GM23338 (cell line): Measurements from ENCODE around the gene ZBTB20. TPM values are rescaled to one million over a fixed set of nuclear protein-coding genes. Genes with fewer than 3 reads are reported as not detected.

Source experiments
- ATAC-seq: fragments of 200-7000 bp; cut with Tn5 transposase; 3 replicates; pipeline ENCODE4 v1.9.1; 2020
- DNase-seq: peaks from one replicate; pipeline ENCODE4 v3.0.0-alpha.2; 2015; ENCODE audit warnings: low spot score
- H2AFZ ChIP-seq: fragments of 200-600 bp; sonication (generic); 2 replicates; pipeline ENCODE4 v1.8.0; 2016; ENCODE audit warnings: antibody characterized with exemption, mild to moderate bottlenecking, moderate library complexity
- H3F3A ChIP-seq: fragments of 200-600 bp; sonication (generic); replicated peaks from 2 replicates; pipeline ENCODE4 v1.8.0; 2017; ENCODE audit warnings: antibody characterized with exemption, mixed run types, low read depth
- H3K27ac ChIP-seq: fragments of 200-600 bp; sonication (generic); 2 replicates; pipeline ENCODE4 v1.6.1; 2016; ENCODE audit warnings: low read depth
- H3K27me3 ChIP-seq: fragments of 200-600 bp; sonication (generic); 2 replicates; pipeline ENCODE4 v1.8.0; 2016; ENCODE audit warnings: mild to moderate bottlenecking, mixed run types, moderate library complexity; ENCODE audit not compliant: insufficient read depth
- H3K36me3 ChIP-seq: fragments of 200-600 bp; sonication (generic); 2 replicates; pipeline ENCODE4 v1.8.0; 2016; ENCODE audit warnings: mild to moderate bottlenecking; ENCODE audit not compliant: insufficient read depth
- H3K4me1 ChIP-seq: fragments of 200-600 bp; sonication (generic); 2 replicates; pipeline ENCODE4 v1.8.0; 2016; ENCODE audit warnings: mild to moderate bottlenecking, moderate library complexity; ENCODE audit not compliant: insufficient read depth
- H3K4me2 ChIP-seq: fragments of 200-600 bp; sonication (generic); 2 replicates; pipeline ENCODE4 v1.7.1; 2017; ENCODE audit warnings: mixed run types
- H3K4me3 ChIP-seq: fragments of 200-600 bp; sonication (generic); 2 replicates; pipeline ENCODE4 v1.6.1; 2016; ENCODE audit warnings: mixed run types
- H3K79me2 ChIP-seq: fragments of 200-600 bp; sonication (generic); replicated peaks from 2 replicates; pipeline ENCODE4 v1.8.0; 2017; ENCODE audit warnings: mild to moderate bottlenecking; ENCODE audit not compliant: insufficient read depth
- H3K9me2 ChIP-seq: fragments of 200-600 bp; sonication (generic); 2 replicates; pipeline ENCODE4 v1.8.0; 2017; ENCODE audit not compliant: insufficient read depth
- H4K20me1 ChIP-seq: fragments of 200-600 bp; sonication (generic); replicated peaks from 2 replicates; pipeline ENCODE4 v1.8.0; 2017; ENCODE audit warnings: mild to moderate bottlenecking; ENCODE audit not compliant: insufficient read depth
- H3K27ac Mint-ChIP-seq: 2 replicates; pipeline ENCODE4 v1.8.0; 2020; ENCODE audit warnings: inconsistent platforms, mild to moderate bottlenecking, moderate library complexity, mixed read lengths
- H3K27me3 Mint-ChIP-seq: 3 replicates; pipeline ENCODE4 v1.8.0; 2022; ENCODE audit warnings: low read depth, mild to moderate bottlenecking, moderate library complexity, mixed read lengths, inconsistent platforms; ENCODE audit not compliant: insufficient read depth, poor library complexity
- H3K36me3 Mint-ChIP-seq: 3 replicates; pipeline ENCODE4 v1.8.0; 2021; ENCODE audit warnings: low read depth, mild to moderate bottlenecking, inconsistent platforms, moderate library complexity, mixed read lengths
- H3K4me1 Mint-ChIP-seq: 3 replicates; pipeline ENCODE4 v1.8.0; 2020; ENCODE audit warnings: mild to moderate bottlenecking, inconsistent platforms, mixed read lengths
- H3K4me3 Mint-ChIP-seq: 3 replicates; pipeline ENCODE4 v1.8.0; 2021; ENCODE audit warnings: moderate library complexity, mild to moderate bottlenecking, inconsistent platforms, mixed read lengths
- H3K9me3 Mint-ChIP-seq: 3 replicates; pipeline ENCODE4 v1.8.0; 2020; ENCODE audit warnings: moderate library complexity, mild to moderate bottlenecking, inconsistent platforms, mixed read lengths
- EZH2 ChIP-seq: fragments of 200-600 bp; sonication (generic); IDR thresholded peaks from one replicate; pipeline ENCODE4 v1.8.0; 2017; ENCODE audit warnings: antibody characterized with exemption, mild to moderate bottlenecking, low read depth; ENCODE audit not compliant: unreplicated experiment
- EZH2phosphoT487 ChIP-seq: fragments of 200-600 bp; sonication (generic); IDR thresholded peaks from one replicate; pipeline ENCODE4 v1.8.1; 2018; ENCODE audit warnings: antibody characterized with exemption; ENCODE audit not compliant: unreplicated experiment
- JUNB ChIP-seq: IDR thresholded peaks from one replicate; pipeline ENCODE4 v1.6.1; 2016; ENCODE audit warnings: antibody characterized with exemption; ENCODE audit not compliant: unreplicated experiment
- POLR2AphosphoS5 ChIP-seq: IDR thresholded peaks from 2 replicates; pipeline ENCODE4 v1.6.1; 2016; ENCODE audit warnings: antibody characterized with exemption, low read depth
- ZNF114 ChIP-seq: fragments of 250-450 bp; sonication (Bioruptor Pico); IDR thresholded peaks from 2 replicates; pipeline ENCODE4 v1.5.0; 2020; ENCODE audit warnings: mild to moderate bottlenecking, moderate library complexity
- ZNF462 ChIP-seq: fragments of 250-450 bp; sonication (Bioruptor Pico); IDR thresholded peaks from 2 replicates; pipeline ENCODE4 v1.5.0; 2020; ENCODE audit warnings: mild to moderate bottlenecking, moderate library complexity
- polyA plus RNA-seq: library from polyadenylated mRNA; unstranded; fragments of >200 nt; fragmentation: Nextera tagmentation; extraction: Ambion mirVana; gene quantifications from 2 replicates; pipeline ENCODE4 v1.2.1, GENCODE V29; 2016
- total RNA-seq: library from RNA; depleted of rRNA; stranded (reverse); fragments of >200 nt; shearing (Covaris generic); gene quantifications from 2 replicates; pipeline ENCODE4 v1.2.3, GENCODE V29; 2014
- TF ChIP-seq, protein P1 (sequence below): IDR thresholded peaks from one replicate; pipeline ENCODE4 v1.6.1; 2018; ENCODE audit warnings: antibody characterized with exemption; ENCODE audit not compliant: unreplicated experiment
- TF ChIP-seq, protein P2 (sequence below): IDR thresholded peaks from 2 replicates; pipeline ENCODE4 v1.6.1; 2016; ENCODE audit warnings: antibody characterized with exemption

The ZBTB20 gene
- total and polyA plus RNA-seq, 2 experiments from 2014 or later: 2.0 to 3.3 TPM

DNA sequence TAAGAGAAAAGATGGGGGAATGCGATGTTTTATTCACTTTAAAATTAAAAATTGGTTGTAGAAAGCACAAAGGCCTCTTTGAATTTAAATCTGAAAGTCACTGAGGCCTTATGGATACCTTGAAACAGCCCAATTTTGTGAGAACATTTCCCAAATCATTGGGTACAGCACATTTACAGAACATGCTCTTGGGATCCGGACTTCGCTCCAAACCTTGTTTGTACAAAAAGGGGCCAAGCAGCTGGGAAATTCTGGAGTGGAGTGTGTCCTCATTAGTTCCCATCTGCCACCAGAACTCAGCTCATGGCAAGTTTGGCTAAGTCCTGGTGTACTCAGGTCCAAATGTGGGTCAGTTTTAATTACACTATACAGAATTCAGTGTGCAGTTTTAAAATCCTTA lies 254.2 kb downstream of the ZBTB20 start:
- Mint-ChIP-seq H3K4me1 (no peaks in the 10 kb centered on the region; the same call in 2 of the 3 replicates), H3K36me3 (no peaks in the 10 kb centered on the region), H3K4me3 (no peak overlapping the region), H3K27me3 (no peaks in the 10 kb centered on the region), H3K27ac (no peak overlapping the region), H3K9me3 (no peaks in the 10 kb centered on the region)
- Histone ChIP-seq H3K9me2 (no peaks in the 10 kb centered on the region), H3K4me1 (no peaks in the 10 kb centered on the region), H4K20me1 (no peaks in the 10 kb centered on the region), H3K27ac (no peak overlapping the region), H3K4me3 (no peak overlapping the region), H3K79me2 (no peaks in the 10 kb centered on the region), H3K4me2 (no peak overlapping the region), H3K36me3 (no peaks in the 10 kb centered on the region), H3K27me3 (no peaks in the 10 kb centered on the region), H2AFZ (no peak overlapping the region), H3F3A (no peaks in the 10 kb centered on the region)
- DNase-seq (no peak), ATAC-seq (no peak)
- TF ChIP-seq JUNB: no peak
- TF ChIP-seq POLR2AphosphoS5: no peak
- TF ChIP-seq ZNF114 (CRISPR knock-in tag): no peak
- TF ChIP-seq, protein P1, sequence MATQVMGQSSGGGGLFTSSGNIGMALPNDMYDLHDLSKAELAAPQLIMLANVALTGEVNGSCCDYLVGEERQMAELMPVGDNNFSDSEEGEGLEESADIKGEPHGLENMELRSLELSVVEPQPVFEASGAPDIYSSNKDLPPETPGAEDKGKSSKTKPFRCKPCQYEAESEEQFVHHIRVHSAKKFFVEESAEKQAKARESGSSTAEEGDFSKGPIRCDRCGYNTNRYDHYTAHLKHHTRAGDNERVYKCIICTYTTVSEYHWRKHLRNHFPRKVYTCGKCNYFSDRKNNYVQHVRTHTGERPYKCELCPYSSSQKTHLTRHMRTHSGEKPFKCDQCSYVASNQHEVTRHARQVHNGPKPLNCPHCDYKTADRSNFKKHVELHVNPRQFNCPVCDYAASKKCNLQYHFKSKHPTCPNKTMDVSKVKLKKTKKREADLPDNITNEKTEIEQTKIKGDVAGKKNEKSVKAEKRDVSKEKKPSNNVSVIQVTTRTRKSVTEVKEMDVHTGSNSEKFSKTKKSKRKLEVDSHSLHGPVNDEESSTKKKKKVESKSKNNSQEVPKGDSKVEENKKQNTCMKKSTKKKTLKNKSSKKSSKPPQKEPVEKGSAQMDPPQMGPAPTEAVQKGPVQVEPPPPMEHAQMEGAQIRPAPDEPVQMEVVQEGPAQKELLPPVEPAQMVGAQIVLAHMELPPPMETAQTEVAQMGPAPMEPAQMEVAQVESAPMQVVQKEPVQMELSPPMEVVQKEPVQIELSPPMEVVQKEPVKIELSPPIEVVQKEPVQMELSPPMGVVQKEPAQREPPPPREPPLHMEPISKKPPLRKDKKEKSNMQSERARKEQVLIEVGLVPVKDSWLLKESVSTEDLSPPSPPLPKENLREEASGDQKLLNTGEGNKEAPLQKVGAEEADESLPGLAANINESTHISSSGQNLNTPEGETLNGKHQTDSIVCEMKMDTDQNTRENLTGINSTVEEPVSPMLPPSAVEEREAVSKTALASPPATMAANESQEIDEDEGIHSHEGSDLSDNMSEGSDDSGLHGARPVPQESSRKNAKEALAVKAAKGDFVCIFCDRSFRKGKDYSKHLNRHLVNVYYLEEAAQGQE: no peak
- TF ChIP-seq ZNF462: no peak
- TF ChIP-seq, protein P2, sequence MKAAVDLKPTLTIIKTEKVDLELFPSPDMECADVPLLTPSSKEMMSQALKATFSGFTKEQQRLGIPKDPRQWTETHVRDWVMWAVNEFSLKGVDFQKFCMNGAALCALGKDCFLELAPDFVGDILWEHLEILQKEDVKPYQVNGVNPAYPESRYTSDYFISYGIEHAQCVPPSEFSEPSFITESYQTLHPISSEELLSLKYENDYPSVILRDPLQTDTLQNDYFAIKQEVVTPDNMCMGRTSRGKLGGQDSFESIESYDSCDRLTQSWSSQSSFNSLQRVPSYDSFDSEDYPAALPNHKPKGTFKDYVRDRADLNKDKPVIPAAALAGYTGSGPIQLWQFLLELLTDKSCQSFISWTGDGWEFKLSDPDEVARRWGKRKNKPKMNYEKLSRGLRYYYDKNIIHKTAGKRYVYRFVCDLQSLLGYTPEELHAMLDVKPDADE: no peak
- TF ChIP-seq EZH2phosphoT487: no peak
- no peak for TF ChIP-seq EZH2
